ENCODE measurements around the gene CDADC1. TPM values are rescaled to one million over a fixed set of nuclear protein-coding genes. Genes with fewer than 3 reads are reported as not detected.

CDADC1 gene
- polyA plus RNA-seq, 1 of the 3 experiments (the other 2 are of a cell fraction), result 3.5 TPM

DNA sequence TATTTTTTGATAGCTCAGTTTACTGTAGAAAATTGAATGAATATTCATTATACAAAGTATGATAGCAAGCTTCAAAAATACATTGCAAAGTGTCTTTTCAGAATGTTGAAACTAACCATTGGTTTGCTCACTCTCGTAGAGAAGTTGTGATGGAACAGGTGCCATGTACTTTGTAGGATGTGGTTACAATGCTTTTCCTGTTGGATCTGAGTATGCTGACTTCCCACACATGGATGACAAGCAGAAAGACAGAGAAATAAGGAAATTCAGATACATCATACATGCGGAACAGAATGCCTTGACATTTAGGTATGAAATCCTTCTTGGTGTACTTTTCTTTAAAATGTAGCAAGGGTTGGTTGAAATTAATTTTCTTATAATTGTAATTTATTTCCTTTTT, 30.5 kb downstream of the CDADC1 start (continued):
- TF ChIP-seq CHD2 (IDR thresholded peaks at IDR 0.05; ENCODE audit: low read length, partially characterized antibody), result no peak
- TF ChIP-seq PBX3 (IDR thresholded peaks at IDR 0.05), result no peak
- no peak for TF ChIP-seq TCF12 (IDR thresholded peaks at IDR 0.05)
- no peak for TF ChIP-seq MEF2A (IDR thresholded peaks at IDR 0.05; ENCODE audit: borderline replicate concordance, low read depth)
- TF ChIP-seq, protein P1, sequence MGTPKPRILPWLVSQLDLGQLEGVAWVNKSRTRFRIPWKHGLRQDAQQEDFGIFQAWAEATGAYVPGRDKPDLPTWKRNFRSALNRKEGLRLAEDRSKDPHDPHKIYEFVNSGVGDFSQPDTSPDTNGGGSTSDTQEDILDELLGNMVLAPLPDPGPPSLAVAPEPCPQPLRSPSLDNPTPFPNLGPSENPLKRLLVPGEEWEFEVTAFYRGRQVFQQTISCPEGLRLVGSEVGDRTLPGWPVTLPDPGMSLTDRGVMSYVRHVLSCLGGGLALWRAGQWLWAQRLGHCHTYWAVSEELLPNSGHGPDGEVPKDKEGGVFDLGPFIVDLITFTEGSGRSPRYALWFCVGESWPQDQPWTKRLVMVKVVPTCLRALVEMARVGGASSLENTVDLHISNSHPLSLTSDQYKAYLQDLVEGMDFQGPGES (IDR thresholded peaks at IDR 0.05; ENCODE audit: low read depth, low read length), result no peak
- no peak for TF ChIP-seq GABPA (IDR thresholded peaks at IDR 0.05; ENCODE audit: low read depth)
- TF ChIP-seq JUND (IDR thresholded peaks at IDR 0.05), result no peak
- TF ChIP-seq RXRA (IDR thresholded peaks at IDR 0.05; ENCODE audit: borderline replicate concordance, low read depth), result no peak
- TF ChIP-seq RAD21 (IDR thresholded peaks at IDR 0.05; ENCODE audit: low read length), result no peak

DNA sequence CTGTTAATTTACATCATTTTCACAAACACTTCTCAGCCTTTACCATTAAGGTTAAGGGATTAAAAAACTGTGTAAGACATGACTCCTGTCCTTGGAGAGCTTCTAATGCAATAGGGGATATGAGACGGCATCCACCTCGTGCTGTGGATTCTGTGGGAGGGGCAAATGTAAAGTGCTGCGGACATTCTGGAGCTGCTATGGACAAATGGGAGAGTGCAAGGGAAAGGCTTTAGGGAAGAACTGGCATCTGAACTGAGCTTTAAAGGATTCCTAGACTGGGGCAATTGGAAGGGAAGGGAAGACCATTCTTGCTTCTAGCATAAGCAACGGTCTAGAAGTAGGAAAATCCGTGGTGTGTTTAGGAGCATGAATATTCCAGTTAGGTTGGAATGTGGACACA, 31.4 kb downstream of the CDADC1 start:
- POLR2A ChIA-PET, result no interaction called here
- Histone ChIP-seq H3K4me3 (ENCODE audit: low read depth in 2 of 2, low read length in 1 of 2) (no peak overlapping the region), H4K20me1 (ENCODE audit: insufficient read depth) (no peaks in the 10 kb centered on the region), H3K4me1 (ENCODE audit: control insufficient read depth in 1 of 2, insufficient read depth in 2 of 2, low read depth in 1 of 2, low read length in 1 of 2) (no peaks in the 10 kb centered on the region), H3K4me2 (no peak overlapping the region), H3K79me2 (ENCODE audit: insufficient read depth) (no peaks in the 10 kb centered on the region), H3K9ac (no peak overlapping the region), H2AFZ (ENCODE audit: low read depth) (no peak overlapping the region), H3K27me3 (ENCODE audit: insufficient read depth) (no peaks in the 10 kb centered on the region), H3K27ac (ENCODE audit: low read depth in 2 of 2, low read length in 1 of 2) (no peak overlapping the region), H3K9me3 (no peaks in the 10 kb centered on the region), H3F3A (replicated peaks; ENCODE audit: insufficient read depth) (no peaks in the 10 kb centered on the region), H3K36me3 (replicated peaks in 1 of 2; ENCODE audit: control insufficient read depth in 1 of 2, insufficient read depth in 2 of 2, low read length in 1 of 2) (no peaks in the 10 kb centered on the region), H3K9me2 (no peaks in the 10 kb centered on the region)
- DNase-seq, result no peak
- 77% methylated on average over 5 of the region's 5 CpGs for WGBS (ENCODE audit: low lambda C conversion rate)
- no peak for TF ChIP-seq TCF12 (IDR thresholded peaks at IDR 0.05)
- TF ChIP-seq, protein P2, sequence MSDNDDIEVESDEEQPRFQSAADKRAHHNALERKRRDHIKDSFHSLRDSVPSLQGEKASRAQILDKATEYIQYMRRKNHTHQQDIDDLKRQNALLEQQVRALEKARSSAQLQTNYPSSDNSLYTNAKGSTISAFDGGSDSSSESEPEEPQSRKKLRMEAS (IDR thresholded peaks at IDR 0.05; ENCODE audit: low read depth), result no peak
- TF ChIP-seq, protein P3, sequence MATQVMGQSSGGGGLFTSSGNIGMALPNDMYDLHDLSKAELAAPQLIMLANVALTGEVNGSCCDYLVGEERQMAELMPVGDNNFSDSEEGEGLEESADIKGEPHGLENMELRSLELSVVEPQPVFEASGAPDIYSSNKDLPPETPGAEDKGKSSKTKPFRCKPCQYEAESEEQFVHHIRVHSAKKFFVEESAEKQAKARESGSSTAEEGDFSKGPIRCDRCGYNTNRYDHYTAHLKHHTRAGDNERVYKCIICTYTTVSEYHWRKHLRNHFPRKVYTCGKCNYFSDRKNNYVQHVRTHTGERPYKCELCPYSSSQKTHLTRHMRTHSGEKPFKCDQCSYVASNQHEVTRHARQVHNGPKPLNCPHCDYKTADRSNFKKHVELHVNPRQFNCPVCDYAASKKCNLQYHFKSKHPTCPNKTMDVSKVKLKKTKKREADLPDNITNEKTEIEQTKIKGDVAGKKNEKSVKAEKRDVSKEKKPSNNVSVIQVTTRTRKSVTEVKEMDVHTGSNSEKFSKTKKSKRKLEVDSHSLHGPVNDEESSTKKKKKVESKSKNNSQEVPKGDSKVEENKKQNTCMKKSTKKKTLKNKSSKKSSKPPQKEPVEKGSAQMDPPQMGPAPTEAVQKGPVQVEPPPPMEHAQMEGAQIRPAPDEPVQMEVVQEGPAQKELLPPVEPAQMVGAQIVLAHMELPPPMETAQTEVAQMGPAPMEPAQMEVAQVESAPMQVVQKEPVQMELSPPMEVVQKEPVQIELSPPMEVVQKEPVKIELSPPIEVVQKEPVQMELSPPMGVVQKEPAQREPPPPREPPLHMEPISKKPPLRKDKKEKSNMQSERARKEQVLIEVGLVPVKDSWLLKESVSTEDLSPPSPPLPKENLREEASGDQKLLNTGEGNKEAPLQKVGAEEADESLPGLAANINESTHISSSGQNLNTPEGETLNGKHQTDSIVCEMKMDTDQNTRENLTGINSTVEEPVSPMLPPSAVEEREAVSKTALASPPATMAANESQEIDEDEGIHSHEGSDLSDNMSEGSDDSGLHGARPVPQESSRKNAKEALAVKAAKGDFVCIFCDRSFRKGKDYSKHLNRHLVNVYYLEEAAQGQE (IDR thresholded peaks at IDR 0.05; ENCODE audit: low read depth, low read length), result no peak
- TF ChIP-seq CHD2 (IDR thresholded peaks at IDR 0.05; ENCODE audit: low read length, partially characterized antibody), result no peak
- CTCF ChIA-PET, result interaction anchor here (0.8 to 4.3 kb wide), 6 partner anchors 8 to 328 kb away, joined by 3 to 27 read pairs (median 5); partner anchors contain the start of gene MLNR

Measured in SK-N-SH (cell line).